ENCODE data around the gene SPAG4. TPM values are rescaled to one million over a fixed set of nuclear protein-coding genes. Genes with fewer than 3 reads are reported as not detected.

Gene SPAG4
- total and polyA plus RNA-seq, 10 donors = 2.5 to 32.1 (median 11.5) TPM

DNA sequence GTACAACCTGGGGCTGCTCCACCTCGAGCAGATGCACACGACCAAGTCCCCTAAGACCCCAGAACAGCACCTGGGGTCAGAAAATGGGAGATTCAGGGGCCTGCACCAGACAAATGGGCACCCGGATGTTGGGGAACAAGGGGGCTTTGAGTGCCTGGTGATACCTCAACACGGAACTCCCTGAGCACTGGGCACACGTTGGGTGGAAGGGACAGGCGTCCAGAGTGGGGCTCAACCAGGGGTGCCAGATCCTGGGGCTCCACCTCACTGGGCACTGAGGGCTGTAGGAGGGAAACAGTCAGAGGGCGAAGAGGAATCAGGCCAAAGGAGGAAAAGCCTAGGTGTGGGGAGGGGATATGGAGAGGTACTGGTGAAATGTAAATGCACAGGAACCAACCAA, 33.5 kb upstream of the SPAG4 start:
- Histone ChIP-seq H3K27me3 (replicated peaks in 1 of 7) (no peaks in the 10 kb centered on the region), H3K4me1 (no peaks in the 10 kb centered on the region), H3K36me3 (no peaks in the 10 kb centered on the region), H3K4me3 (no peak overlapping the region), H3K9me3 (peaks cover 0 to 19% (median 14%) of the 10 kb centered on the region in 8 donors), H3K27ac (no peak overlapping the region)
- DNase-seq = no peak
- intact Hi-C loops (cut with DNase I; ENCODE audit: low total_unique reads) = no loop called here
- TF ChIP-seq POLR2A (IDR thresholded peaks at IDR 0.05) (no peak), POLR2AphosphoS5 (IDR thresholded peaks at IDR 0.05) (no peak)
- TF ChIP-seq, protein P1, sequence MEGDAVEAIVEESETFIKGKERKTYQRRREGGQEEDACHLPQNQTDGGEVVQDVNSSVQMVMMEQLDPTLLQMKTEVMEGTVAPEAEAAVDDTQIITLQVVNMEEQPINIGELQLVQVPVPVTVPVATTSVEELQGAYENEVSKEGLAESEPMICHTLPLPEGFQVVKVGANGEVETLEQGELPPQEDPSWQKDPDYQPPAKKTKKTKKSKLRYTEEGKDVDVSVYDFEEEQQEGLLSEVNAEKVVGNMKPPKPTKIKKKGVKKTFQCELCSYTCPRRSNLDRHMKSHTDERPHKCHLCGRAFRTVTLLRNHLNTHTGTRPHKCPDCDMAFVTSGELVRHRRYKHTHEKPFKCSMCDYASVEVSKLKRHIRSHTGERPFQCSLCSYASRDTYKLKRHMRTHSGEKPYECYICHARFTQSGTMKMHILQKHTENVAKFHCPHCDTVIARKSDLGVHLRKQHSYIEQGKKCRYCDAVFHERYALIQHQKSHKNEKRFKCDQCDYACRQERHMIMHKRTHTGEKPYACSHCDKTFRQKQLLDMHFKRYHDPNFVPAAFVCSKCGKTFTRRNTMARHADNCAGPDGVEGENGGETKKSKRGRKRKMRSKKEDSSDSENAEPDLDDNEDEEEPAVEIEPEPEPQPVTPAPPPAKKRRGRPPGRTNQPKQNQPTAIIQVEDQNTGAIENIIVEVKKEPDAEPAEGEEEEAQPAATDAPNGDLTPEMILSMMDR (IDR thresholded peaks at IDR 0.05 in 8 of 11, conservative IDR thresholded peaks at IDR 0.05 in 3 of 11) = no peak
- 84 to 92% (median 88%) methylated on average over 7 of the region's 7 CpGs for WGBS, 5 donors

DNA sequence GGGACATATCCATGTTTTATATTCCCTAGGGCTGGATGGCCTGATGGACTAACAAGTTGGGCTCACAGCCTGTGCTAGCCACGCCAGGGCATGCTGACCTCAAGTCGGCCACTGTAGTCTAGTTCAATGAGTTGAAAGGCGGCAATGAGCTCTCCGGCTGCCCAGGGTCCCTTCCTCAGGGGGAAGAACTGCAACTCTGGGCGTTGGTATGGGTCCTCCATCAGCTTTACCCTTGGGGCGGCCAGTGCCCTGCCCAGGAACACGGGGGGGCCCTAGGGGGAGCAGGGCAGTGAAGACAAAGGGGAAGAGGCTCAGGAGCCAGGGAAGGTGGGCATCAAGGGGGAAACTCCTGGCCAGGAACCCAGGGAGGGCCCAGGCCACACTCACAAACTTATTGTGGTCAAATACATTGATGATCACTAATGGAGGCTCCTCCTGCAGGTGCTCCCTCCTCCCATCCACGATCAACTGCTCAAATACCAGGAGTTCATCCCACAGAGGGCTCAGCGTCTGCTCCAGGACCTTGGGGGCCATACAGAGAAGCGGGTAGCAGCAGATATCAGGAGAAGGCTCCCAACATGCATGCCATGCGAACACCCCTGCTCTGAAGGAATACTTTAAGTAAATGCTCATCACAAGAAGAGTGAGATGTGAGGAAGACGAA, 32.8 kb upstream of the SPAG4 start:
- 79 to 90% (median 88%) methylated on average over 11 to 12 of the region's 12 CpGs for WGBS, 5 donors
- TF ChIP-seq, protein P1 (IDR thresholded peaks at IDR 0.05 in 8 of 11, conservative IDR thresholded peaks at IDR 0.05 in 3 of 11) = no peak
- no peak for TF ChIP-seq POLR2AphosphoS5 (IDR thresholded peaks at IDR 0.05)
- H3K4me3 ChIP-seq = no peak overlapping the region
- H3K36me3 ChIP-seq = no peaks in the 10 kb centered on the region
- intact Hi-C loops (cut with DNase I; ENCODE audit: low total_unique reads) = no loop called here
- H3K27ac ChIP-seq = no peak overlapping the region
- H3K9me3 ChIP-seq = peaks cover 0 to 19% (median 14%) of the 10 kb centered on the region in 8 donors
- H3K27me3 ChIP-seq (replicated peaks in 1 of 7) = no peaks in the 10 kb centered on the region
- no peaks in the 10 kb centered on the region for H3K4me1 ChIP-seq
- DNase-seq = no peak

DNA sequence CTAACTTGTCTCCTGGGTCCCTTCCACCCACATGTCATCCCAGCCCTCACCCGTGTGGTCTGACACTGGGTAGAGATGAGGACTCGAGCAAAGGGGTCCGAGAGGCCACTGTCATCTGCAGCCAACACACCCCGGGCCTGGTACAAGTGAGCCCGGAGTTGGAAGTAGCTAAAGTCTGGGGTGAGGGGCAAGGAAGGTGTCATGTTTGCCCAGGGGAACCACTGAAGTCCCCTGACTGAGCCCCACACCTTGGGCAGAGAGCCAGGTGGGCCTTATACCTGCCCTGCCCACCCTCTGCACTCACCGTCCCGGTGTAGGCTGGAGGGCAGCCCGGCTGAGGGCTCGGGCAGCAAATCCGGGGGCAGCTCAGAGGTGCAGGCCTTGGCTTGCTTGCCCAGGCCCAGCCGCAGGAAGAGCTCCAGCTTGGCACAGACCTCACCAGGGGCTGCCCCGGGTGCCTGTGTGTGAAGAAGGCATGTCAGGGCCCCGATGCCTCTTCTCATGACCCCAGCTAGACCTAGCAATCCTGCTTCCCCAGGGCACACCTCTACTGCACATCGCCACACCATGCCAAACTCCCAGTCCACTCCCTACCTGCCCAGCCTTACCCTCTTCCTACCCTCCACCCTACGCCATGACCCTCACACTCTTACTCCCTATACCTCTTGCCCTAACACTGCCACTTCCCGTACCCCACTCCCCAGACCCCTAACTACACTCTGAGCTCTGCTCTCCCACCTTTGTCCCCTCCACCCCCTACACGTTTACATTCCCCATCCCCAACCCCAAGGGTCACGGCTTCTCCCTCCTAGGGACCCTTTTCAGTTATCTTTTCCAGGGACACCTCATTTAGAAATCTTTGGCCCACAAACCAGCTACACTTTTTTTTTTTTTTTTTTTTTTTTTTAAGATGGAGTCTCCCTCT, 31.7 kb upstream of the SPAG4 start:
- no peaks in the 10 kb centered on the region for H3K27me3 ChIP-seq (replicated peaks in 1 of 7)
- TF ChIP-seq, protein P1 (IDR thresholded peaks at IDR 0.05 in 8 of 11, conservative IDR thresholded peaks at IDR 0.05 in 3 of 11) = no peak
- TF ChIP-seq POLR2A (IDR thresholded peaks at IDR 0.05) (no peak), POLR2AphosphoS5 (IDR thresholded peaks at IDR 0.05) (no peak)
- H3K4me3 ChIP-seq = no peak overlapping the region
- no peaks in the 10 kb centered on the region for H3K4me1 ChIP-seq
- 87 to 92% (median 90%) methylated on average over 15 to 18 of the region's 18 CpGs for WGBS, 5 donors
- intact Hi-C loops (cut with DNase I; ENCODE audit: low total_unique reads) = no loop called here
- no peak overlapping the region for H3K27ac ChIP-seq
- peaks cover 0 to 19% (median 14%) of the 10 kb centered on the region in 8 donors for H3K9me3 ChIP-seq
- no peaks in the 10 kb centered on the region for H3K36me3 ChIP-seq
- DNase-seq = peak; percentile 67
